ENCODE data around the gene MXI1.

MXI1 gene

DNA sequence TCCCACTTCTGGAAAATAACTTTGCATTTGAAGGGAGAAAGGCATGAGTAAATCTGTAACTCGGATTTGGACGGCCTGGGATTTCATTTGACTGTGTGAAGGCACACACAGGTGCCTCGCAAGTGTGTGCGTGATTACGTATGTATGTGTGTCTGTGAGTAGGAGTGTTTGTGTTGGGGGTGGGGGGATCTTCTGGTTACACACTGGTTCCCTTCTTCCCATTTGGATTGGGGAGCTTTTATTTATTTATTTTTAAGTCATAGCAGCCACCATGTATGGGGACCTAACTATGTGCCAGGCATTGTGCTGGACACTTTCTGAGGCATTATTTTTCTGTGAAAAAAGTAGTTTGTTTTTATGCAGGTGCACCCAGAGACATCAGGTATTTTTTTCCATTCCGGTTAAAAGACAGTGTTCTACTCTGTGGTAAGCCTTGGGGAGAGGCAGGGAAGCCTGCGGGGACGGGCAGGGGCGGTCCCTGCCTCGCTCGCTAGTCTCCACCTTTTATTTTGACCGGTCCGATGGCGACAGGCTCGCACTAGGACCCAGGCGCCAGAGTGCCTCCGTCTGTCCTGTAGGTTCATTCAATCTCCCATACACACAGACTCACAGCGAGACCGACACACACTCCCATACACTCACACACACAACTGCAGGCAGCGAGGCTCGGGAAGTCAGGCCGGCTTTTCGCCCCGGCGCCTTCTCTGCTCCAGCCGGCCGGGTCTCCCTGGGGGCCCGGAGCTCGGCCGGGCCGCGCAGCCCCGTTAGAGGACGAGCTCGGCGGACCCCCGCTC, at the start of gene MXI1:
Gene MXI1 (plus strand): TSS at position 595 of the 794 bp plus-strand sequence. CDS start 204 bp downstream, outside the sequence.
- DNase-seq (ENCODE audit: insufficient read length, low spot score) (peak; percentile 91), FAIRE-seq (peak; percentile 6)
- peak; percentile 42; the same call in 1 of the 2 replicates for TF ChIP-seq POLR2A (IDR thresholded peaks at IDR 0.05; ENCODE audit: low read depth, low read length)

DNA sequence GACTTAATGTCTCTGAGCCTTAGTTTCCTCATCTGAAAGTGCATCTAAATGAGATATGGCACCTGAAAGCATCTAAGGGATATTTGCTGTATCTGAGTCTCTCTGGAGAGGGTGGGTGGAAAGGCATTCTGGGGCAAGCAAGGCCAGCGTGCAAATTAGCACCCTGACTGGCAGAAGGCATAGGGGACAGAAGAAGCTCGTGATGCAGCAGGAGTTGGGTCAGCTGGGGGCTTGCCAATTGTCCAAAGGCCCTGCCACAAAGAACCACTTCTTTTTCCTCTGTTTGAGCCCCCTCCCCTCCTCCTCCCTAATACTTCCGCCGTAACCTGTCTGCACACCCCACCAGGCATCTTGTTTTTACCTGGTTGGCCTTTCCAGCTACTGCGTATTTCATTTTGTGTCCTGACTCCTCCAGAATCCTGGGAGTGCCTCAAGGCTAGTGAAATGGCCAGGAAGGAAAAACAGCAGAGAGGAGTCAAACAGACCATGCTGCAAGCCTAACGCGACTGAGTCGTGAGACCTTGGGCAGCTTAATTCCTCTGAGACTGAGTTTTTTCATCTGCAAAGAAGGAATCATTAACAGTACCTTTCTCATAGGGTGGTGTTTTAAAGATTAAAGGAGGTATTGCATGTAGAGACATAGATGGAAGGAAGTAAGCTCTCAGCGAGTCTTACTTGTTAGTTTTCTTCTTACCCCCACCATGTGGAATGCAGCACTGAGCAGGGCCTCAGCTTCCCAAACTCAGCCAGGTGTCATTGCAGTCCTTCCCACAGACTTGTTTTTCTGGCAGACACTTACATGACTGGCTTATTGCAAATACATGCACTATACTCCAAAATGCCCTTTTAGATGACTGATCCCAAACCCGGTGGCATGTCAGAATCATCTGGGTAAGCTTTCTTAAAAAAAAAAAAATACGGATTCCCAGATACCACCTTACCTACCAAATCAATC, 49.1 kb upstream of the MXI1 start:
- FAIRE-seq, result no peak
- no peak for DNase-seq (ENCODE audit: insufficient read length, low spot score)
- TF ChIP-seq POLR2A (IDR thresholded peaks at IDR 0.05; ENCODE audit: low read depth, low read length), result no peak

DNA sequence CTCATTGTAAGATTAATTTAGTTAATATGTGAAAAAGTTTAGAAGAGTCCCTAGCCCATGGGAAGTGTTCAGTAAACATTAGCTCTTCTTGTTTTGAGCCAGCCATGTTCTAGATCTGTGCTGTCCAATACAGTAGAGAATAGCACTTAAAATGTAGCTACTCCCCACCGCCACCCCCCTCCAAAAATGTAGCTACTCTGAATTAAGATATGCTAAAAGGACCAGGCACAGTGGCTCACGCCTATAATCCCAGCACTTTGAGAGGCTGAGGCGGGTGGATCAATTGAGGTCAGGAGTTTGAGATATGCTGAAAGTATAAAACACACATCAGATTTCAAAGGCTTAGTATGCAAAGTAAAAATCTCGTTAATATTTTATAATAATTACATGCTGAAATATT, 47.3 kb upstream of the MXI1 start:
- DNase-seq (ENCODE audit: insufficient read length, low spot score) (no peak), FAIRE-seq (no peak)
- TF ChIP-seq POLR2A (IDR thresholded peaks at IDR 0.05; ENCODE audit: low read depth, low read length), result no peak

DNA sequence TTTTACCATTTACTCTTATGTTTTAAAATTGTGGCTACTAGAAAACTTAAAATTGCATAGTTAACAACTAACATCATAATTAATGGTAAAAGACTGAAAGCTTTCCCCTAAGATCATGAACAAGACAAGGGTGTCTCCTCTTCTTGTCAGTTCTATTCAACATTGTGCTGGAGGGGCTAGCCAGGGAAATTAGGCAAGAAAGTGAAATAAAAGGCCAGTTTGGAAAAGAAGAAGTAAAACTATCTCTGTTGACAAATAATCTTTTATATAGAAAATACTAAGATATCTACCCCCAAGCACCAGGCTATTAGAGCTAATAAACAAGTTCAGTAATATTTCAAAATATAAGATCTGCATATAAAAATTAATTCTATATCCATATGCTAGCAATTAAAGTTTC, 46.9 kb upstream of the MXI1 start:
- DNase-seq (ENCODE audit: insufficient read length, low spot score) (no peak), FAIRE-seq (no peak)
- TF ChIP-seq POLR2A (IDR thresholded peaks at IDR 0.05; ENCODE audit: low read depth, low read length), result no peak

DNA sequence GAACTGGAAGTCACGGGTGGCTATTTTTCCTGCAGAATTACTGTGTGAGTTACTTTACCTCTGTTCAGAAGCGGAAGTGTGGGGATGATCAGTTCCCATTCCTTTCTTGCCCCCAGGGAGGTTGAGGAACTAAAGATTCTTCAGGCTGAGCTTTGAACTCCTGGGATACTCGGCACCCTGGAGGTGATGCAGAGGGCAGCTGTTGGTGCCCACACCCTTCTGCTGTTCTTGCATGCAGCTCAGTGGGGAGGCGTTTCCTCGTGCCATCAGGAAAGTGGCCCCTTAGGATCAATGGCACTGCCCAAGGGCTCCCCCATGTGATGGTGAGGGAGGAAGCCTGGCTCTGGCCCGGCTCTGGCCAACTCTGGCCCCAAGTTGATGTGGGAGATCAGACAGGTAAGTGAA, 44.7 kb upstream of the MXI1 start:
- no peak for FAIRE-seq
- DNase-seq (ENCODE audit: insufficient read length, low spot score), result no peak
- no peak for TF ChIP-seq POLR2A (IDR thresholded peaks at IDR 0.05; ENCODE audit: low read depth, low read length)

DNA sequence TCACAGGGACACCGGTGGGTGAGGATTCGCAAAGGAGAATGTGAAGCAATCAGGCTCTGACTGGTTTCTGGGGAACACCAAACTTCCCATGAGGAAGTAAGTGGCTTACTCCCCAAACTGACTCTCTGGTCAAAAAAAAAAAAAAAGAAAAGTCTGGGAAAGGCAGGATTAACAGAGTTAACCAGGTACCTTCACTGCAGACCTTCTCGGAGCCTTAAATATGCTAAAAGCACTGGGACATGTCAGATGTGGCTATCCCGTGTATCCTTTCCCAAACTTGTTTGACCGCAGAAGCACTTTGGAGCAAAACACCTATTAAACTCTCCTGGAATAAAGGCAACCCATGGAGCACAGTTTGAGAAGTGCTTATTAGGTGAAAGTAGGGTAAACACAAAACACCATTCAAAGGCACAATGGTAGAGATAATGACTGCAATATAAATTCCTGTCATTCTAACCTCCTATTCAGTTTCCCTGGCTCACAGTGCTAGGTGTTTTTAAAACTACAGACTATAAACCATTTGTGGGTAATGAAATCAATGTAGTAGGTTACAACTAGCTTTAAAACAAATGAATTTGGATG, 44.1 kb upstream of the MXI1 start:
- FAIRE-seq (no peak), DNase-seq (ENCODE audit: insufficient read length, low spot score) (no peak)
- TF ChIP-seq POLR2A (IDR thresholded peaks at IDR 0.05; ENCODE audit: low read depth, low read length), result no peak

DNA sequence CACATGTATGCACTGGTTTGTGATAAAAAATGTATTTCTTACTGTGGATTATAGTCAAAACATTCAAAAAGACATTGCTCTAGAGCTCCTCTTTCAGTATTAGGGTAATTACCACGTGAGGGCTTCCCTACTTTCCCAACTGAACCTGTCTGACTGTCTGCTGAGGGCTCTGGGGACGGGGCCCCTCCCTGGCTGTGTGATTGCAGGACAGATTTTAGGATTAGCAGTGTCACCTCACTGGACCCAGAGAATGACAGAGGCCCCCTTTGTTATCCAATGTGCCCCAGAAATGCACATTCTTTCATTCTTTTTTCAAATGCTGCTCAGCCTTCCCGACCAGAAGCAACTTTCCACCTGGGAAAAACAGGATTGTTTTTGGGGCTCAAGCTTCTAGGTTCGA, 43.6 kb upstream of the MXI1 start:
- no peak for FAIRE-seq
- no peak for DNase-seq (ENCODE audit: insufficient read length, low spot score)
- no peak for TF ChIP-seq POLR2A (IDR thresholded peaks at IDR 0.05; ENCODE audit: low read depth, low read length)

DNA sequence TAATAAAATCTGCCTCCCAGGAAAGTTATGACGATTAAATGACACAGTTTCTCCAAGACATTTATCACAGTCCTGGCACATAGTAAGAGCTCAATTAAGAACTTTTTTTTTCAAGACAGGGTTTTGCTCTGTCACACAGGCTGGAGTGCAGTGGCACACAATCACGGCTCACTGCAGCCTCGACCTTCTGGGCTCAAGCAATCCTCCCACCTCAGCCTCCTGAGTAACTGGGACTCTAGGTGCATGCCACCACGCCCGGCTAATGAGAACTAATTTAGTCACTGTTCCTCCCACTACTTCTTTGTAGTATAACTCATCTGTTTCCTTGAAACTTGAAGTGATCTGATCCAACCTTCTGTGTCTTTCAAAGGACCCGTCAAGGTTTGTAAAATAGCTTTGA, 42.2 kb upstream of the MXI1 start:
- TF ChIP-seq POLR2A (IDR thresholded peaks at IDR 0.05; ENCODE audit: low read depth, low read length), result no peak
- no peak for FAIRE-seq
- DNase-seq (ENCODE audit: insufficient read length, low spot score), result no peak

DNA sequence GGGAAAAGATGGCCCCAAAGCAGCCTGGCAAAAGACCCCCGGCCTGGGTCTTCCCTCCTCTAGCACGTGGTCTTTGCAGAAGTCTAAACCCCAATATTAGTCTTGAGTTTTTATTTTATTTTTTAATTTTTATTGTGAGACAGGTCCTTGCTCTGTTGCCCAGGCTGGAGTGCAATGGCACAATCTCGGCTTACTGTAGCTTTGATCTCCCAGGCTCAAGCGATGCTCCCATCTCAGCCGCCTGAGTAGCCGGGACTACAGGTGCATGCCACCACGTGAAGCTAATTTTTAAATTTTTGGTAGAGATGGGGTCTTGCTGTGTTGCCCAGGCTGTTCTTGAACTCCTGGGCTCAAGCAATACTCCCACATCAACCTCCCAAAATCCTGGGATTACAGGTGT, 40.3 kb upstream of the MXI1 start:
- no peak for DNase-seq (ENCODE audit: insufficient read length, low spot score)
- no peak for FAIRE-seq
- TF ChIP-seq POLR2A (IDR thresholded peaks at IDR 0.05; ENCODE audit: low read depth, low read length), result no peak

DNA sequence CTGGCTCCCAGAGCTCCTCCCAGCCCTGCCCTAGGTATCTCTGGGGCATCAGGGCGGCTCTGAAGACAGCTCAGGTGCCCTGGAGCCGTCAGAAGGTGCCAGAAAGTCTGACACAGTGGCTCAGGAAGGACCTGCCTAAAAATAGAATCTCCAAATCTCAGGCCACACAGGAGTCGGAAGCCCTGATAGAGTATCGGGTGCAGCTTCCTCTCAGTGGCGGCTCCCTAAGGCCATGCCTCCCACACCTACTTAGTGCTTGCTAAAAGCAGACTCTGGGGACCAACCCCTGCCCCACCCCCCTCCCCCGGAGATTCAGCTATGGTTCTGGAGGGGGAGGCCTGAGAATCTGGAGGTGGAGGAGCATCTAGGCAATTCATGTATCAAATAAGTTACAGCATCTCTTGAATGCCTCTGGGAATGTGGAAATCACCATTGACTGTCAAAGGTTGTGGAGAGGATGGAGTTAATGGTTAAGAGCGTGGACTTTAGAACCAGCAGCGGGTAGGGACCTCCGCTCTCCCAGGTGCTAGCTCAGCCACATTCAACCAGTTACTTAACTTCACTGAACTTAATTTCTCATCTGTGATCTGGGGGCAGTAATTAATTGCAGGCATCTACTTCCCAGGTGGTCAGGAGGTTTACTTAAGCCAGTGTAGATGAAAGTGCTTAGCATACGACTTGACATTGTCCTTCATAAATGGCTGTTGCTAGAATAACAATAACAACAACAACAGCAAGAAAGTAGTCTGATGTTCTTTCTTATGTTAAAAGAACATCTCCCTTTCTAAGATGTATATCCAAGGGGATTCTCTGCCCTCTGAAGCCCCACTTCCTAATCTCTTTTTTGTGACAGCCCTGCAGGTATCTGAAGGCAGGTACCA, 38.6 kb upstream of the MXI1 start:
- DNase-seq (ENCODE audit: insufficient read length, low spot score) (no peak), FAIRE-seq (no peak)
- no peak for TF ChIP-seq POLR2A (IDR thresholded peaks at IDR 0.05; ENCODE audit: low read depth, low read length)

DNA sequence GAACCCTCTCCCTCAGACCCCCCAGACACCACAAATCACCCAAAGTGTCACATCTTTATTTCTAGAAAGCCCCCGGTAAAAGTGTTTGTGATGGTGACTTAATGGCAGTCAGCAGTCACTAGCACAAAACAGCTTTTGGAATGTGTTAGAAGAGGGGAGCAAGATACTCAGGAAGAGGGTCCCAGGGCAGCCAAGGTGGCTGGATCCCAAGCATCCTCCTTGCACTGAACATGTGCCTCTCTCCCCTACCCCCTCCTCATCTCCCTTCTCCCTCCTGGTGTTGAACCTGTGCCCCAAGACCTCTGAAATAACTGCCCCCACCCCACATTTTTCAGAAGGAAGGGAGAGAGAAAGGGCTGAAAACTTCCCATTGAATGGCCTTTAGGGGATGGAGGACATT, 37.8 kb upstream of the MXI1 start:
- DNase-seq (ENCODE audit: insufficient read length, low spot score) (no peak), FAIRE-seq (no peak)
- TF ChIP-seq POLR2A (IDR thresholded peaks at IDR 0.05; ENCODE audit: low read depth, low read length), result no peak

DNA sequence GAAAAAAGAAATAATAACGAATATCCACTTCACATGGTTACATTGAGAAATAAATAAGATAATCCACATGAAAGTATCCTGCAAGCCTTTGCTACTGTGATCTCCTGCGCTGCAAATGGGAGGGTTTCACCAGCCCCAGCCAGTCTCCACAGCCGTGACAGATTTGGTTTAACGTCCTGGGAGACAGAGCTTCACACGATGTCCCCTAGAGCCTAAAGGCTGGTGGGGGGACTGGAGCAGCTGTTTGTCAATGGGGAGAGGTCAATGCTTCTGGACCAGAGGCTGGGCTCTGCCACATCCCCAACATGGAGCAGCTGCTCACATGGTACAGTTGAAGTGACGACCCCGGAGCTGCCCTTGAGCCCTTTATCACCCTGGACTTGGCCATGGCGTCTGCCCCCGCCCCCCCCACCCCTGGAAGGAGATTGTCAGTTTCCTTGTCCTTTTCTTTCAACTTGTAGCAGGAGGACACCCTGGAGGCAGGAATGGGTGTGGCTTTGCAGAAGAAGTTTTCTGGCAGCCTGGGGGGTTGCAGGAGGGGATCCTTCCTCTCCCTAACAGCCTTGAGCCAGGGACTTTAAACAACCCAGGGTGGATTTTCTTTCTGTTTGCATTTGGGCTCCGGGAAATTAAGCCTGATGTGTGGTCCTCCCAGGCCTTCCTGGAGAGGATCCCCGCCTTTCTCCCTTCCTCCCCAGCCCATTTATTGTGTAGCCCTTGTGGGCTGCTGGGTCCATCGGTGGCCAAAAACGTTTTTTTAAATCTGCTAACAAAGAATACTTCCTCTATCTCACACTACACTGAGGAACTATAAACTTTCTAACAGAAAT, 37.0 kb upstream of the MXI1 start:
- FAIRE-seq, result no peak

More for the DNA sequence above, 37.0 kb upstream of the MXI1 start:
- no peak for DNase-seq (ENCODE audit: insufficient read length, low spot score)
- no peak for TF ChIP-seq POLR2A (IDR thresholded peaks at IDR 0.05; ENCODE audit: low read depth, low read length)
